Neural cell (in vitro differentiated cells): Measurements from ENCODE around the gene CHL1. TPM values are rescaled to one million over a fixed set of nuclear protein-coding genes. Genes with fewer than 3 reads are reported as not detected.
"Not testable (repeated sequence)": the region's sequence is repeated elsewhere in the genome, so short reads cannot be mapped to it uniquely, and the experiment has no call there.

Source experiments
- H2AFZ ChIP-seq: fragments of 200-600, 300-800 bp; sonication (generic), shearing (Covaris generic); 2 replicates; pipeline ENCODE4 v1.6.0; 2014; ENCODE audit warnings: low read depth, mild to moderate bottlenecking, antibody characterized with exemption, low read length, moderate library complexity
- H3F3A ChIP-seq: fragments of 200-600 bp; shearing (Covaris generic); 2 replicates; pipeline ENCODE4 v1.6.1; 2016; ENCODE audit warnings: mild to moderate bottlenecking, moderate library complexity, mixed read lengths, antibody characterized with exemption, low read length; ENCODE audit not compliant: insufficient read depth, poor library complexity, severe bottlenecking
- H3K27ac ChIP-seq: fragments of 200-600, 300-800 bp; sonication (generic), shearing (Covaris generic); 2 replicates; pipeline ENCODE4 v1.5.1; 2014; ENCODE audit warnings: mild to moderate bottlenecking, low read length, moderate library complexity
- H3K27me3 ChIP-seq: fragments of 300-800, 200-600 bp; sonication (generic), shearing (Covaris generic); 2 replicates; pipeline ENCODE4 v1.6.0; 2014; ENCODE audit warnings: mild to moderate bottlenecking, low read depth, low read length, moderate library complexity; ENCODE audit not compliant: insufficient read depth
- H3K36me3 ChIP-seq: fragments of 300-800, 200-600 bp; sonication (generic), shearing (Covaris generic); 2 replicates; pipeline ENCODE4 v1.5.1; 2014; ENCODE audit warnings: mild to moderate bottlenecking, antibody characterized with exemption, low read length, moderate library complexity; ENCODE audit not compliant: insufficient read depth
- H3K4me2 ChIP-seq: fragments of 300-800, 200-600 bp; sonication (generic), shearing (Covaris generic); 2 replicates; pipeline ENCODE4 v1.6.0; 2014; ENCODE audit warnings: mild to moderate bottlenecking, low read length
- H3K4me3 ChIP-seq: fragments of 300-800, 200-600 bp; sonication (generic), shearing (Covaris generic); 2 replicates; pipeline ENCODE4 v1.5.1; 2014; ENCODE audit warnings: mild to moderate bottlenecking, low read length, moderate library complexity
- H3K79me2 ChIP-seq: fragments of 200-600 bp; shearing (Covaris generic); replicated peaks from 2 replicates; pipeline ENCODE4 v1.6.0; 2014; ENCODE audit warnings: mild to moderate bottlenecking, low read length, moderate library complexity; ENCODE audit not compliant: insufficient read depth
- H3K9ac ChIP-seq: fragments of 300-800, 200-600 bp; sonication (generic), shearing (Covaris generic); 2 replicates; pipeline ENCODE4 v1.6.1; 2016; ENCODE audit warnings: mild to moderate bottlenecking, low read length, mixed read lengths
- H3K9me2 ChIP-seq: fragments of 200-600 bp; shearing (Covaris generic); 2 replicates; pipeline ENCODE4 v1.6.1; 2016; ENCODE audit warnings: mild to moderate bottlenecking, low read length, mixed read lengths; ENCODE audit not compliant: insufficient read depth
- H3K9me3 ChIP-seq: fragments of 200-600, 300-800 bp; sonication (generic), shearing (Covaris generic); 2 replicates; pipeline ENCODE4 v1.6.1; 2016; ENCODE audit warnings: mild to moderate bottlenecking, mixed run types, low read length, moderate library complexity, mixed read lengths
- H4K20me1 ChIP-seq: fragments of 200-600 bp; shearing (Covaris generic); 2 replicates; pipeline ENCODE4 v1.6.1; 2016; ENCODE audit warnings: mild to moderate bottlenecking, mixed run types; ENCODE audit not compliant: insufficient read depth
- CTCF ChIP-seq: fragments of 450-650 bp; IDR thresholded peaks from 2 replicates; pipeline ENCODE4 v1.5.1; 2014; ENCODE audit warnings: antibody characterized with exemption, mild to moderate bottlenecking, moderate library complexity; ENCODE audit not compliant: poor library complexity, severe bottlenecking
- EP300 ChIP-seq: fragments of 450-650 bp; conservative IDR thresholded peaks from 2 replicates; pipeline ENCODE4 v1.6.1; 2014; ENCODE audit warnings: antibody characterized with exemption, mild to moderate bottlenecking, moderate library complexity; ENCODE audit not compliant: poor library complexity, severe bottlenecking
- EZH2 ChIP-seq: fragments of 200-600, 300-800 bp; shearing (Covaris generic), sonication (generic); IDR thresholded peaks from 2 replicates; pipeline ENCODE4 v1.6.1; 2014; ENCODE audit warnings: antibody characterized with exemption, low read length, borderline replicate concordance, mild to moderate bottlenecking; ENCODE audit not compliant: insufficient read depth, poor library complexity, severe bottlenecking
- MXI1 ChIP-seq: fragments of 450-650 bp; conservative IDR thresholded peaks from 2 replicates; pipeline ENCODE4 v1.6.1; 2014; ENCODE audit warnings: antibody characterized with exemption, mild to moderate bottlenecking; ENCODE audit not compliant: poor library complexity, severe bottlenecking
- POLR2AphosphoS5 ChIP-seq: IDR thresholded peaks from 2 replicates; pipeline ENCODE4 v1.6.1; 2012
- RAD21 ChIP-seq: fragments of 450-650 bp; conservative IDR thresholded peaks from 2 replicates; pipeline ENCODE4 v1.6.1; 2014; ENCODE audit warnings: antibody characterized with exemption, mild to moderate bottlenecking, moderate library complexity
- SMC3 ChIP-seq: fragments of 450-650 bp; conservative IDR thresholded peaks from 2 replicates; pipeline ENCODE4 v1.6.1; 2014; ENCODE audit warnings: antibody characterized with exemption, mild to moderate bottlenecking, moderate library complexity; ENCODE audit not compliant: poor library complexity
- TAF1 ChIP-seq: IDR thresholded peaks from 2 replicates; pipeline ENCODE4 v1.6.1; 2012; ENCODE audit warnings: low read depth
- polyA plus RNA-seq: library from polyadenylated mRNA; depleted of rRNA; stranded (reverse); fragments of >200 nt; gene quantifications from 2 replicates; pipeline ENCODE4 v1.2.3, GENCODE V29; 2014
- TF ChIP-seq, protein P1 (sequence below): IDR thresholded peaks from 2 replicates; pipeline ENCODE4 v1.6.1; 2012; ENCODE audit warnings: borderline replicate concordance

CHL1 gene
- polyA plus RNA-seq, 1 donor from 2014 or later: 199 TPM

DNA sequence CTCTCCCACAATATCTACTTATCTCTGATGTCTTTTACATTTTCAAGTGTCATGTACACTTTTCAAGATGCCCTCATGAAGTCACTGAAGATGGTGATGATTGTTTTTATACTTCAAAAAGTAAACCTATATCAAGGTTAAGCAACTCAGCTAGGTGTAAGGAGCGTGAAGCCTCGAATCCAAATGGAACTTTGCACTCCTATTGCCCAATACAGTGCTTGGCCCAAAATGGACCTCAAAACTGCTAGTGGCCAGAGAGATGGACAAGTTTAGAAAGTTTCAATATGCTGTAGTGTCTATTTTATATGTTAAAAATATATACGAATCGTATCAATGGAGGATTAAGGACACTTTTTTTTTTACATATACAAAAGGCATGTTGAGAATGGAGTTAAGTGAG lies 167.7 kb downstream of the CHL1 start:
- H4K20me1 ChIP-seq: no peaks in the 10 kb centered on the region
- H3K9me3 ChIP-seq: no peaks in the 10 kb centered on the region
- H3K79me2 ChIP-seq: no peaks in the 10 kb centered on the region
- no peak overlapping the region for H3K4me2 ChIP-seq
- no peak overlapping the region for H3K4me3 ChIP-seq
- no peak overlapping the region for H3K27ac ChIP-seq
- H3K9ac ChIP-seq: no peak overlapping the region
- H3K27me3 ChIP-seq: no peaks in the 10 kb centered on the region
- no peaks in the 10 kb centered on the region for H3F3A ChIP-seq
- peaks cover 9% of the 10 kb centered on the region for H3K36me3 ChIP-seq
- no peak overlapping the region for H2AFZ ChIP-seq
- TF ChIP-seq POLR2AphosphoS5 (no peak), RAD21 (no peak), SMC3 (no peak), TAF1 (no peak), CTCF (no peak), EZH2 (no peak), MXI1 (no peak), EP300 (no peak)
- TF ChIP-seq, protein P1, sequence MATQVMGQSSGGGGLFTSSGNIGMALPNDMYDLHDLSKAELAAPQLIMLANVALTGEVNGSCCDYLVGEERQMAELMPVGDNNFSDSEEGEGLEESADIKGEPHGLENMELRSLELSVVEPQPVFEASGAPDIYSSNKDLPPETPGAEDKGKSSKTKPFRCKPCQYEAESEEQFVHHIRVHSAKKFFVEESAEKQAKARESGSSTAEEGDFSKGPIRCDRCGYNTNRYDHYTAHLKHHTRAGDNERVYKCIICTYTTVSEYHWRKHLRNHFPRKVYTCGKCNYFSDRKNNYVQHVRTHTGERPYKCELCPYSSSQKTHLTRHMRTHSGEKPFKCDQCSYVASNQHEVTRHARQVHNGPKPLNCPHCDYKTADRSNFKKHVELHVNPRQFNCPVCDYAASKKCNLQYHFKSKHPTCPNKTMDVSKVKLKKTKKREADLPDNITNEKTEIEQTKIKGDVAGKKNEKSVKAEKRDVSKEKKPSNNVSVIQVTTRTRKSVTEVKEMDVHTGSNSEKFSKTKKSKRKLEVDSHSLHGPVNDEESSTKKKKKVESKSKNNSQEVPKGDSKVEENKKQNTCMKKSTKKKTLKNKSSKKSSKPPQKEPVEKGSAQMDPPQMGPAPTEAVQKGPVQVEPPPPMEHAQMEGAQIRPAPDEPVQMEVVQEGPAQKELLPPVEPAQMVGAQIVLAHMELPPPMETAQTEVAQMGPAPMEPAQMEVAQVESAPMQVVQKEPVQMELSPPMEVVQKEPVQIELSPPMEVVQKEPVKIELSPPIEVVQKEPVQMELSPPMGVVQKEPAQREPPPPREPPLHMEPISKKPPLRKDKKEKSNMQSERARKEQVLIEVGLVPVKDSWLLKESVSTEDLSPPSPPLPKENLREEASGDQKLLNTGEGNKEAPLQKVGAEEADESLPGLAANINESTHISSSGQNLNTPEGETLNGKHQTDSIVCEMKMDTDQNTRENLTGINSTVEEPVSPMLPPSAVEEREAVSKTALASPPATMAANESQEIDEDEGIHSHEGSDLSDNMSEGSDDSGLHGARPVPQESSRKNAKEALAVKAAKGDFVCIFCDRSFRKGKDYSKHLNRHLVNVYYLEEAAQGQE: no peak
- no peaks in the 10 kb centered on the region for H3K9me2 ChIP-seq

DNA sequence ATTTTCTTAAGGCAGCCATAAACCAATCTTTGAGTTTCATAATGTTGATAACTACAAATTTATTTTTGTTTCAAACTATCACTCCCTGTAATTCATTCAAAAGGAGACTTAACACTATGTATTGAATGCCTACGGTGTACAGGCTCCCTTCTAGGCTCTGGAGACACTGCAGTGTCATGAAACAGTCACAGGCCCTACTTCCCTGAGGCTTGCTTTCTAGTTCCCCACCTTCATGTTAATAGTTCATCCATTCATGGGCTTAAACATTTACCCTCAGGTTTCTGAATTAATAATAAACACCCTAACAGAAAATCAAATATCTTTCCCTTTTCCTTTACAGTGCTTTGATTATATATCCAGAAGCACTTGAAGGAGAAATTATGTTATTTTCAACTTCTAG lies 168.7 kb downstream of the CHL1 start:
- no peaks in the 10 kb centered on the region for H3K9me2 ChIP-seq
- no peaks in the 10 kb centered on the region for H3K27me3 ChIP-seq
- H3K4me2 ChIP-seq: no peak overlapping the region
- no peak overlapping the region for H3K4me3 ChIP-seq
- TF ChIP-seq TAF1: no peak
- no peak for TF ChIP-seq RAD21
- no peak for TF ChIP-seq EP300
- no peak for TF ChIP-seq CTCF
- no peak for TF ChIP-seq MXI1
- TF ChIP-seq SMC3: no peak
- TF ChIP-seq EZH2: no peak
- no peak for TF ChIP-seq POLR2AphosphoS5
- TF ChIP-seq, protein P1: no peak
- no peaks in the 10 kb centered on the region for H4K20me1 ChIP-seq
- H3K27ac ChIP-seq: no peak overlapping the region
- no peaks in the 10 kb centered on the region for H3K79me2 ChIP-seq
- H3K36me3 ChIP-seq: peaks cover 9% of the 10 kb centered on the region
- H2AFZ ChIP-seq: no peak overlapping the region
- H3K9me3 ChIP-seq: no peaks in the 10 kb centered on the region
- no peaks in the 10 kb centered on the region for H3F3A ChIP-seq
- H3K9ac ChIP-seq: no peak overlapping the region

GRCh38 chr3:366253-366652 lies 169.7 kb downstream of the CHL1 start:
- H3K4me3 ChIP-seq, H3K27me3 ChIP-seq, H3K9me3 ChIP-seq, H3K9me2 ChIP-seq, H3F3A ChIP-seq, H4K20me1 ChIP-seq, H3K27ac ChIP-seq, H3K9ac ChIP-seq, H3K79me2 ChIP-seq, H2AFZ ChIP-seq, H3K4me2 ChIP-seq, H3K36me3 ChIP-seq: not testable (repeated sequence)
